ENCODE measurements around the gene GSTM3. TPM values are rescaled to one million over a fixed set of nuclear protein-coding genes. Genes with fewer than 3 reads are reported as not detected.

GSTM3 gene
- total and polyA plus RNA-seq, 7 donors: 21.6 to 143 (median 64.3) TPM

DNA sequence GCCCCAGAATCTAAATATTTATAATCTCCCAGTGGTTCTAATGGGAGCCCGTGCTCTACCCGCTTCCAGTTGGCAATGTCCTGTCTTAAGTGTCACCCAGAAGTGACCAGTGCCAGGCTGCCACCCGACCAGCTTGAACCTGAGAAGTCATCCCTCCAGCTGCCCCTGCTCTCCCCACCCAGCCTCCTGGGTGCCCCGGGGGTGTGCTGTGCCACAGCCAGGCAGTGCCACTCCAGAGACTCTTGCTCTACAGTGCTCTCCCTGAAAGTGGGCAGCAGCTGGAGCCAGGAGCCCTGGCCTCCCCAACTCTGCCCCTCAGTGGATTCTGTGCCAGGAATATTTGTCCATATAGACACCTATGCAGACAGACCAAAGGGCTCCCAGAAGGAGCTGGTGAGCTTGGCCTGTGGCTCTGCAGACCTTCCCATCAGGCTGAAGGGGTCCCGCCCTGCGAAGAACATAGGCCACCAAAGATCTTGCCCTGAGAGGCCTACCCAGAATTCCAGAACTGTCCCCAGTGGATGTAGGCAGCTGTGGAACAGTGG, 31.9 kb upstream of the GSTM3 start:
- peak; percentile 61 for DNase-seq
- H3K27me3 ChIP-seq: no peaks in the 10 kb centered on the region
- H3K4me3 ChIP-seq: no peak overlapping the region
- no peaks in the 10 kb centered on the region for H3K36me3 ChIP-seq
- peaks cover 0 to 18% (median 9%) of the 10 kb centered on the region in 4 donors for H3K4me1 ChIP-seq
- WGBS, 2 donors: 90 to 92% methylated on average over 6 of the region's 6 CpGs
- H3K9me3 ChIP-seq: no peaks in the 10 kb centered on the region
- TF ChIP-seq POLR2AphosphoS5 (IDR thresholded peaks at IDR 0.05) (no peak), POLR2A (IDR thresholded peaks at IDR 0.05) (no peak), EP300 (IDR thresholded peaks at IDR 0.05) (no peak)
- TF ChIP-seq, protein P1, sequence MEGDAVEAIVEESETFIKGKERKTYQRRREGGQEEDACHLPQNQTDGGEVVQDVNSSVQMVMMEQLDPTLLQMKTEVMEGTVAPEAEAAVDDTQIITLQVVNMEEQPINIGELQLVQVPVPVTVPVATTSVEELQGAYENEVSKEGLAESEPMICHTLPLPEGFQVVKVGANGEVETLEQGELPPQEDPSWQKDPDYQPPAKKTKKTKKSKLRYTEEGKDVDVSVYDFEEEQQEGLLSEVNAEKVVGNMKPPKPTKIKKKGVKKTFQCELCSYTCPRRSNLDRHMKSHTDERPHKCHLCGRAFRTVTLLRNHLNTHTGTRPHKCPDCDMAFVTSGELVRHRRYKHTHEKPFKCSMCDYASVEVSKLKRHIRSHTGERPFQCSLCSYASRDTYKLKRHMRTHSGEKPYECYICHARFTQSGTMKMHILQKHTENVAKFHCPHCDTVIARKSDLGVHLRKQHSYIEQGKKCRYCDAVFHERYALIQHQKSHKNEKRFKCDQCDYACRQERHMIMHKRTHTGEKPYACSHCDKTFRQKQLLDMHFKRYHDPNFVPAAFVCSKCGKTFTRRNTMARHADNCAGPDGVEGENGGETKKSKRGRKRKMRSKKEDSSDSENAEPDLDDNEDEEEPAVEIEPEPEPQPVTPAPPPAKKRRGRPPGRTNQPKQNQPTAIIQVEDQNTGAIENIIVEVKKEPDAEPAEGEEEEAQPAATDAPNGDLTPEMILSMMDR (IDR thresholded peaks at IDR 0.05): no peak
- no peak overlapping the region for H3K27ac ChIP-seq
- intact Hi-C loops (cut with DNase I): loop anchor here (2.0 to 5.0 kb wide), 2 partner anchors 130 to 226 kb away; no protein-coding TSS in a partner anchor

DNA sequence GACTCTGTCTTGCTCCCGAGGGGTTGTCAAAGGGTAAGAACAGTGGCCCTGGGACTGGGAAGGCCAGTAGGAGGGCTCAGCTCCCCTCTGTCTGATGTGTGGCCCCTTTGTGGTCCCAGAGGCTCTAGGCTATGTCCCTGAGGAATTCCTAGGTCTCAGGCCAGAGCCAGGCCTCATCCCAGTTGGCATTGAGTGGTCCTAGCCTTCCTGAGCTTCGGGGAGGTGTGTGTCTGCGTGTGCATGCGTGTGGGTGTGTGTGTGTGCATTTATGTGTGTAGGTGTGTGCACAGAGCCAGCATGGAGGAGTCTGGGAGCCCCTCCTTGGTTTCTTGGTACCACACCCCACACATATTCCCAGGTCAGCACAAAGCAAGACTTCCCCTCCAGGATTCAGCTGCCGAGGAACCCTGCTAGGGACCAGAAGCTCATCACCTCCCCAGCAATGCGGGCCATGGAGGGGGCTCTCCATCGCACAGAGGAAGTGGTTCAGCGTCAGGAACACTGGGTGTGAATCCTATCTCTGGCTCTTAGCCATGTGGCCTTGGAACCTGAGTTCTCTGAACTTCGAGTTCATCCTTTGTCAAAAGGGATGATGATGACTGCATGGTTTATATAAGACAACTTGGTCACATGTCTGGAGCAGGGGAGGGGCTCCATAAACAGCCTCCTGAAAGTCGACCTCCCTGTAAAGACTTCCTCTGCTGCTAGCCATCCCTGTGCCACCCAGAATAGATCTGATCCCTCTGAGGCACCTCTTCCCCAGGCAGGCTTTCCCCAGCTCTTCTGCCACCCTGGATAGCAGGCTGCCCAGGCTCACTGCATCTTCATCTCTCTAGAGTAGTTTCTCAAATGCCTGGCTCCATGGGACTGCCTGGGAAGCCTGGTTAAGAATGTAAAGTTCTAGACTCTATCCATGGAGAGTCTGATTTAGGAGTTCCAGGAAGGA, 31.1 kb upstream of the GSTM3 start:
- no peaks in the 10 kb centered on the region for H3K9me3 ChIP-seq
- 58 to 67% methylated on average over 10 of the region's 10 CpGs for WGBS, 2 donors
- DNase-seq: peak; percentile 48
- H3K4me3 ChIP-seq: no peak overlapping the region
- peaks cover 0 to 14% (median 5%) of the 10 kb centered on the region in 4 donors for H3K4me1 ChIP-seq
- no peaks in the 10 kb centered on the region for H3K36me3 ChIP-seq
- TF ChIP-seq POLR2AphosphoS5 (IDR thresholded peaks at IDR 0.05) (no peak), EP300 (IDR thresholded peaks at IDR 0.05) (no peak), POLR2A (IDR thresholded peaks at IDR 0.05) (no peak)
- no peaks in the 10 kb centered on the region for H3K27me3 ChIP-seq
- intact Hi-C loops (cut with DNase I): loop anchor here (2.0 to 5.0 kb wide), 2 partner anchors 130 to 225 kb away; no protein-coding TSS in a partner anchor
- H3K27ac ChIP-seq: no peak overlapping the region

DNA sequence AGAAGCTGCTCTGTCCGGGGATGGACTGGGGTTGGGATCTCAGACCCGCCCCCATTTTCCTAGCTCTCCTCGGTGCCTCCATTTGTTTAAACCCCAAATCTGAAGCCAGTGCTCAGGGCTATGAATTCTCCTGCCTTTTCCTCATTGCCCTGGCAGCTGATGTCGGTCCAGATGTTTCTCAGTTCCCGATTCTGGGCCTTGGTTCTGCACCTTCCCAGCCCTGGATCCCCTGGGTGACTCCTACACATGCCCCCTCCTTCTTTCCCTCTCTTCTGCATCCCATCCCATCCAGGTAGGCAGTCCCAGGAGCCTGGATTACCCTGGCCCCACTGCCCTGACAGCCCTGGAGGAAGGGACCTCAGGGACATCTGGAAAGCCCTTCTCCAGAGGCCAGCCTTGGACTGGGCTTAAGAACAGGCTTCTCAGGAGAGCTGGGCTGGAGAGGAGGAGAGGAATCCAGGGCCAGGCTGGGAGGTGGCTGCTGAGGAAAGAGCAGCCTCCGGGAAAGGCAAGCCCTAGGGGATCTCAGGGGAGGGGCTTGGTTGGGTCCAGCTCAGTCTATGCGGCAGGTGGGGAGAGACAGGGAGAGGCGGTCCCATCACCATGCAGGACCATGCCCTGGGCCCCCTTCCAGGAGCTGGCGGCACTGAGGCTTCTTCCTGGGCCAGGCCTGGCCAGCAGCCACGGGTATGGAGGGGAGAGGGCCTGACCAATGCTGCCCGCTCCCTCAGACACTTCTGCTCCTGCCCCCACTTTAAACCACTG, 29.7 kb upstream of the GSTM3 start:
- WGBS, 2 donors: 88 to 90% methylated on average over 11 of the region's 11 CpGs
- Histone ChIP-seq H3K27ac (no peak overlapping the region), H3K36me3 (no peaks in the 10 kb centered on the region), H3K4me1 (peaks cover 0 to 12% (median 4%) of the 10 kb centered on the region in 4 donors), H3K4me3 (no peak overlapping the region), H3K9me3 (no peaks in the 10 kb centered on the region), H3K27me3 (no peaks in the 10 kb centered on the region)
- TF ChIP-seq POLR2A (IDR thresholded peaks at IDR 0.05) (no peak), POLR2AphosphoS5 (IDR thresholded peaks at IDR 0.05) (no peak), EP300 (IDR thresholded peaks at IDR 0.05) (no peak)
- TF ChIP-seq, protein P1 (IDR thresholded peaks at IDR 0.05): no peak
- peak; percentile 54 for DNase-seq
- intact Hi-C loops (cut with DNase I): loop anchor here (5.0 kb wide), 1 partner anchor 128 kb away; no protein-coding TSS in a partner anchor

DNA sequence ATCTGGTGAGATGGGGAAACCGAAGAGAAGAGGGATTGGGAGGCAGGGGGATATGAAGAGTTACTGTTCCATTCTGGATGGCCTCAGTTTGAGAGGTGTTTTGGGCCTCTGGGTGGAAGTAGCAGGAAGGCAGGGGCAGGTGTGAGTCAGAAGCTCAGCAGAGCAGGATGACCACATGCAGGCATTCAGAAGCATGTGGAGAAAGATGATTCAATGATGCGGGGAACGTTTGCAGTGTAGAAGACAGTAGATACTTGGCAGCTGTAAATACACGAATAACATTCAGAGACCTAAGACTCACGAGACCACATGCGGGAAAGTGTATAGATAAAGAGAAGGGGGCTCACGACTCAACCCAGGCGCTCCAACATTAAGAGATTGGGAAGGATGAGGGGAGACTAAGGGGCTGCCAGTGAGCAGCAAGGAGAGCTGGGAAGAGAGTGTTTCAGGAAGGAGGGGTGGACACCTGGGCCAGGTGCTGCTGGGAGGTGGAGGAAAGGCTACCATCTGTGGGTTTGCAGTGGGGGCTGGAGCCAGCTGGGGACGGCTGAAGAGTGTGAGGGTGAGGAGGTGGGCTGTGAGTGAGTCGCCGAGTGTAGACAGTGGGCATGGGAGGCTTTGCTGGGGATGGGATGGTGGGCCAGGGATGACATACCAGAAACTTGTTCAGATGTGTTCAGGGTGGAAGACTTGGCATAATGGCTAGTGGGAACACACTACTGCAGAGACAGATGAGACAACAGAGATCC, 28.7 kb upstream of the GSTM3 start:
- Histone ChIP-seq H3K4me1 (peaks cover 0 to 12% (median 4%) of the 10 kb centered on the region in 4 donors), H3K4me3 (no peak overlapping the region), H3K9me3 (no peaks in the 10 kb centered on the region), H3K36me3 (no peaks in the 10 kb centered on the region), H3K27ac (no peak overlapping the region), H3K27me3 (no peaks in the 10 kb centered on the region)
- intact Hi-C loops (cut with DNase I): loop anchor here (5.0 kb wide), 1 partner anchor 127 kb away; no protein-coding TSS in a partner anchor
- WGBS, 2 donors: 92 to 95% methylated on average over 11 of the region's 11 CpGs
- DNase-seq: peak; percentile 54
- TF ChIP-seq, protein P1 (IDR thresholded peaks at IDR 0.05): no peak
- TF ChIP-seq EP300 (IDR thresholded peaks at IDR 0.05): no peak
- TF ChIP-seq POLR2A (IDR thresholded peaks at IDR 0.05): no peak
- TF ChIP-seq POLR2AphosphoS5 (IDR thresholded peaks at IDR 0.05): no peak

All from sigmoid colon (tissue), 7 donors.